Adrenal gland (tissue), 5 donors: Measurements from ENCODE around the gene CRYBG3.

Experiments
- POLR2A ChIP-seq, 2 donors: fragments of 450-650 bp; IDR thresholded peaks; one replicate each; pipeline ENCODE4 v1.6.1; 2017; ENCODE audit warnings: antibody characterized with exemption in 2 of 2, mild to moderate bottlenecking in 2 of 2, moderate library complexity in 1 of 2
- TF ChIP-seq, protein P1 (sequence below), 6 experiments: fragments of 450-650 bp in 4 of 6; fragments of 200-600 bp in 2 of 6; sonication (generic) in 1 of 6; IDR thresholded peaks; 1 replicate in 5 of 6; 2 replicates in 1 of 6; pipeline versions ENCODE4 v1.5.1 to v1.8.0; 2016 to 2021; ENCODE audit warnings: antibody characterized with exemption in 6 of 6, mild to moderate bottlenecking in 2 of 6, moderate library complexity in 1 of 6
- donor health status: DM: no; HTN: no; CAD: no.

- TF ChIP-seq, protein P1, sequence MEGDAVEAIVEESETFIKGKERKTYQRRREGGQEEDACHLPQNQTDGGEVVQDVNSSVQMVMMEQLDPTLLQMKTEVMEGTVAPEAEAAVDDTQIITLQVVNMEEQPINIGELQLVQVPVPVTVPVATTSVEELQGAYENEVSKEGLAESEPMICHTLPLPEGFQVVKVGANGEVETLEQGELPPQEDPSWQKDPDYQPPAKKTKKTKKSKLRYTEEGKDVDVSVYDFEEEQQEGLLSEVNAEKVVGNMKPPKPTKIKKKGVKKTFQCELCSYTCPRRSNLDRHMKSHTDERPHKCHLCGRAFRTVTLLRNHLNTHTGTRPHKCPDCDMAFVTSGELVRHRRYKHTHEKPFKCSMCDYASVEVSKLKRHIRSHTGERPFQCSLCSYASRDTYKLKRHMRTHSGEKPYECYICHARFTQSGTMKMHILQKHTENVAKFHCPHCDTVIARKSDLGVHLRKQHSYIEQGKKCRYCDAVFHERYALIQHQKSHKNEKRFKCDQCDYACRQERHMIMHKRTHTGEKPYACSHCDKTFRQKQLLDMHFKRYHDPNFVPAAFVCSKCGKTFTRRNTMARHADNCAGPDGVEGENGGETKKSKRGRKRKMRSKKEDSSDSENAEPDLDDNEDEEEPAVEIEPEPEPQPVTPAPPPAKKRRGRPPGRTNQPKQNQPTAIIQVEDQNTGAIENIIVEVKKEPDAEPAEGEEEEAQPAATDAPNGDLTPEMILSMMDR (IDR thresholded peaks at IDR 0.05): no peak
- TF ChIP-seq POLR2A (IDR thresholded peaks at IDR 0.05): no peak
These were observed 41.2 kb downstream of the CRYBG3 start for GRCh38 chr3:97863031-97863430.
